ENCODE data around the gene EXOC6. TPM values are rescaled to one million over a fixed set of nuclear protein-coding genes. Genes with fewer than 3 reads are reported as not detected.

Gene EXOC6
- total RNA-seq, 6 experiments from 2014 or later = 5.5 to 15.6 (median 9.9) TPM

GRCh38 chr10:92997620-92998019, 149.3 kb downstream of the EXOC6 start:
- intact Hi-C loops (cut with DNase I) = no loop called here
- no peaks in the 10 kb centered on the region for H3K36me3 ChIP-seq
- H3K4me1 ChIP-seq = no peaks in the 10 kb centered on the region
- H3K27me3 ChIP-seq = no peaks in the 10 kb centered on the region
- ATAC-seq (no peak), DNase-seq (no peak)
- TF ChIP-seq CTCF (IDR thresholded peaks at IDR 0.05) = no peak
- TF ChIP-seq POLR2A (IDR thresholded peaks at IDR 0.05) = no peak
- H3K4me3 ChIP-seq = no peak overlapping the region
- no peaks in the 10 kb centered on the region for H3K9me3 ChIP-seq
- H3K27ac ChIP-seq = no peak overlapping the region

GRCh38 chr10:92999191-92999590, 150.9 kb downstream of the EXOC6 start:
- Histone ChIP-seq H3K4me3 (no peak overlapping the region), H3K27me3 (no peaks in the 10 kb centered on the region), H3K27ac (no peak overlapping the region), H3K4me1 (no peaks in the 10 kb centered on the region), H3K36me3 (no peaks in the 10 kb centered on the region), H3K9me3 (no peaks in the 10 kb centered on the region)
- intact Hi-C loops (cut with DNase I) = no loop called here
- 92% methylated on average over 2 of the region's 2 CpGs for WGBS (ENCODE audit: insufficient coverage, low coverage, low lambda C conversion rate, missing lambda C conversion rate)
- ATAC-seq (no peak), DNase-seq (no peak)
- no peak for TF ChIP-seq POLR2A (IDR thresholded peaks at IDR 0.05)
- no peak for TF ChIP-seq CTCF (IDR thresholded peaks at IDR 0.05)

DNA sequence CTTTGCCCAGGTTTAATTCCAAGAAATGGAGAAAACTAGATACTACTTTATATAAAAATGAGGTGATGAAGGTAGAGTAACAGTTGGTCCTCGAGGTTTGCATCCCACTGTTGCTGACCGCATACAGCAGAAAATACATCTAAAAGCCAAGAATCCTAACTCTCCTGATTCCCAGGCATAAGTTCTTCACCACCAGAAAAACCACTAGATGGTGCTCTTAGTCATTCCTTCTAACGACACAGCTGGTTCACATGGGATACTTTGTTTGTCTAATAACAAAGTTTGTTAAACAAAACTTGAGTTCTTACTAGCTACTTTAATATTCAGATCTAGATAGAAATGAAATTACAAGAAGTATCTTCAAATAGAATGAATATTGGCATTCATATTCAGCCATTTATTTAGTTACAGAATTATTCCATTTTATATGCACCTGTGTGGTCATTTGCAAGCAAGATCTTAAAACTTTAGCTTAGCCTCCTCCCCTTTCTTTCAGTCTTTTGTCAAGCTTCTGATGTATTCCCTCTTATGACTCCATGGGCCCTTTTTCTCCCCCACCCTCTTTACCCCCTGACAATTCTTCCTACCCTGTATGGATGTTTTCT, 158.2 kb downstream of the EXOC6 start:
- Histone ChIP-seq H3K4me3 (no peak overlapping the region), H3K27ac (no peak overlapping the region), H3K4me1 (no peaks in the 10 kb centered on the region), H3K36me3 (no peaks in the 10 kb centered on the region), H3K27me3 (no peaks in the 10 kb centered on the region), H3K9me3 (no peaks in the 10 kb centered on the region)
- intact Hi-C loops (cut with DNase I) = no loop called here
- ATAC-seq (peak; percentile 78 to 87 (median 83)), DNase-seq (no peak)
- WGBS (ENCODE audit: insufficient coverage, low coverage, low lambda C conversion rate, missing lambda C conversion rate) = 3% methylated on average over 3 of the region's 3 CpGs
- no peak for TF ChIP-seq POLR2A (IDR thresholded peaks at IDR 0.05)
- TF ChIP-seq CTCF (IDR thresholded peaks at IDR 0.05) = peak; percentile 65 to 78 (median 70)

- TF ChIP-seq POLR2A (IDR thresholded peaks at IDR 0.05) (no peak), CTCF (IDR thresholded peaks at IDR 0.05) (no peak)
Measured at GRCh38 chr10:93015722-93016121, 167.4 kb downstream of the EXOC6 start.

More at GRCh38 chr10:93015722-93016121, 167.4 kb downstream of the EXOC6 start:
- Histone ChIP-seq H3K36me3 (no peaks in the 10 kb centered on the region), H3K4me1 (peaks cover 0 to 5% (median 1%) of the 10 kb centered on the region in 4 donors), H3K27ac (no peak overlapping the region), H3K4me3 (no peak overlapping the region), H3K27me3 (no peaks in the 10 kb centered on the region), H3K9me3 (no peaks in the 10 kb centered on the region)
- ATAC-seq (peak; percentile 48 to 71 (median 64)), DNase-seq (no peak)
- WGBS (ENCODE audit: insufficient coverage, low coverage, low lambda C conversion rate, missing lambda C conversion rate) = 67% methylated on average over 3 of the region's 3 CpGs
- intact Hi-C loops (cut with DNase I) = no loop called here
